Measurements from ENCODE around the gene HSPA4. TPM values are rescaled to one million over a fixed set of nuclear protein-coding genes. Genes with fewer than 3 reads are reported as not detected.
"Not testable (repeated sequence)": the region's sequence is repeated elsewhere in the genome, so short reads cannot be mapped to it uniquely, and the experiment has no call there.

The HSPA4 gene
- 94.4 TPM for total RNA-seq

DNA sequence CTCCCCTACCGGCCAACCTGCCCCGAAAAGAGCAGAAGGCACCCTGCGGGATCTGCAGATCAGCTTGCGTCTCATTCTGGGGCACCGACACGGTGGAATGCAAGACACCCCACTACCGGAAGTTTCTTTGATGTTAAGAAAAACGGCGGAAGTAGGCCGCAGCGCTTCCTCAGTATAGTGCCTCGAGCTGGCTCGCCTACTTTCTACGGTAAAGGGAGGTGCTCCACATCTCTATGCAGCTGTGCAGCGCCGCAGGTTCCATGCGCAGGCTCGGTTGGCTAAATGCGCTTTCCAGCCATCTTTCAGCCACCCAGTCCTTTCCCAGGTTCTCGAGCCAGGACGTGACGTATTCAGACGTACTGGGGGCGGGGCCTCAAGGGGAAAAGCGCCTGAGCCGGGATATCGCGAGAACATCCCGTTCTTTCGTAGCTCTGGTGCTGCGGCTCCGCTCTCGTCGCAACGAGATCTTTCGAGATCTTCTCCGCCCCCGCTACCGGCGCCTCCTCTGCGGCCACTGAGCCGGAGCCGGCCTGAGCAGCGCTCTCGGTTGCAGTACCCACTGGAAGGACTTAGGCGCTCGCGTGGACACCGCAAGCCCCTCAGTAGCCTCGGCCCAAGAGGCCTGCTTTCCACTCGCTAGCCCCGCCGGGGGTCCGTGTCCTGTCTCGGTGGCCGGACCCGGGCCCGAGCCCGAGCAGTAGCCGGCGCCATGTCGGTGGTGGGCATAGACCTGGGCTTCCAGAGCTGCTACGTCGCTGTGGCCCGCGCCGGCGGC lies at the start of gene HSPA4:
HSPA4 (plus strand) TSS at position 472 of the 775 bp plus-strand sequence; CDS start at position 710, 238 bp downstream.
- DNase-seq = peak; percentile 100

DNA sequence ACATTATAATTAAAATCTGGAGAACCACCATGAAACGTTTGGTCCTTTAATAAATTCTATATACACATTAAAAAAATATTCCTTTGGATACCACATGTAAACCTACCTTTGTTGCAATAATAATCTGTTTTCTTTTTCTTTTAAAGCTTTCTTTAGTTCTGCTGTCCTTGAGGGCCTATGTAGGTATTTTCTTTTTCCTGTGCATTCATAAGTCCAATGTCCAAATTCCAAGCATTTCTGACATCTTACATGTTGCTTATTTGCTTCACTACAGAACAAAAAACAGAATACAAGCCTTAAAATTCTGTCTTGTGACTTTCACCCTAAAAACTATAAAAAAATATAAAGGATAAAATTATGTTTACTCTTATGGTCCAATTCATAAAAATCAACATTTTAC lies 45.2 kb upstream of the HSPA4 start:
- no peak for DNase-seq

DNA sequence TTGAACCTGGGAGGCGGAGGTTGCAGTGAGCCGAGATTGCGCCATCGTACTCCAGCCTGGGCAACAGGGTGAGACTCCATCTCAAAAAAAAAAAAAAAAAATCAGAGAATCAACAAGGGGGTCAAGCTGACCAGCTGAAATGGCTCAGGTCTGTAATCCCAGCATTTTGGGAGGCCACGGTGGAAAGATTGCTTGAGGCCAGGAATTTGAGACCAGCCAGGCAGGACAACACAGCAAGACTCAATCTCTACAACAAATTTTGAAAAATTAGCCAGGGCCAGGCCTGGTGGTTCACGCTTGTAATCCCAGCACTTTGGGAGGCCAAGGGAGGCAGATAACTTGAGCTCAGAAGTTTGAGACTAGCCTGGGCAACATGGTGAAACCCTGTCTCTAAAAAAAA lies 43.4 kb upstream of the HSPA4 start:
- not testable (repeated sequence) for DNase-seq

DNA sequence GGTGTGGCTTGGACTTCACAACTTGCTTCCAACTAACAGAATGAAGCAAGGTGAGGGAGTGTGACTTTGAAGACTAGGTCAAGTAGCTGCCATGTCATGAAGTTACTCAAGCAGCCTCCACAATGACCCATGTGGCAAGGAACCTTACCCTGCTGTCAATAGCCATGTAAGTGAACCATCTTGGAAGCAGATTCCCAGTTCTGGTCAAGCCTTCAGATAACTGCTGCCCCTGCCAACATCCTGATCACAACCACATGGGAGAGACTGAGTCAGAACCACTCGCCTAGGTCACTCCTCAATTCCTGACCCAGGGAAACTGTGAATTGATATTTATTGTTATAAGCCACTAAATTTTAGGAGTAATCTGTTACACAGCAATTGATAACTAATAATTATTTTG lies 36.3 kb upstream of the HSPA4 start:
- DNase-seq = no peak

DNA sequence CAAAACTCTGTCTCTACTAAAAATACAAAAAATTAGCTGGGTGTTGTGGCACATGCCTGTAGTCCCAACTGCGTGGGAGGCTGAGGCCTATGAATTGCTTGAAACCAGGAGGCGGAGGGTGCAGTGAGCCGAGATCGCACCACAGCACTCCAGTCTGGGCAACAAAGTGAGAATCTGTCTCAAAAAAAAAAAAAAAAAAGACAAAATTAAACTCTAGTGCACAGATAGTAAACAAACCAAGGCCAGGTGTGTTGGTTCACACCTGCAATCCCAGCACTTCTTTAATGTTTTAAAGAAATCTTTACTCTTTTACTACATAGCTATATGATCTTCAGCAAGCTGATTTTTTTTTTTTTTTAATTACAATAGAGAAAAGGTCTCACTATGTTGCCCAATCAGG lies 33.8 kb upstream of the HSPA4 start:
- DNase-seq = no peak

DNA sequence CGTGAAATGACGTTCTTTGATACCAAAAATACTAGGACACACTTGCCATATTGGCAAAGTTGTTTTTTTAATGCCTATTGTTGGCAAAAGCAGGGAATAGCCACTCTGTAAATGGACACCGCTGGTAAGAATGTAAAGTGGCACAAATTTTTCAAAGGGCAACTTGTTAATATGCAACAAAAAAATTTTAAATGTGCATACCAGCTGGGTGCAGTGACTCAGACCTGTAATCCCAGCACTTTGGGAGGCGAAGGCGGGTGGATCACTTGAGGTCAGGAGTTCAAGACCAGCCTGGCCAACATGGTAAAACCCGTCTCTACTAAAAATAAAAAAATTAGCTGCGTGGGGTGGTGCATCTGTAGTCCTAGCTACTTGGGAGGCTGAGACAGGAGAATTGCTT lies 32.3 kb upstream of the HSPA4 start:
- not testable (repeated sequence) for DNase-seq

GRCh38 chr5:133025804-133026663 lies 25.8 kb upstream of the HSPA4 start, which contains the start of gene ZCCHC10:
Gene ZCCHC10, minus strand, starts transcription at chr5:133026549. Its CDS starts 12 bp downstream, at chr5:133026537.
- peak; percentile 99 for DNase-seq

DNA sequence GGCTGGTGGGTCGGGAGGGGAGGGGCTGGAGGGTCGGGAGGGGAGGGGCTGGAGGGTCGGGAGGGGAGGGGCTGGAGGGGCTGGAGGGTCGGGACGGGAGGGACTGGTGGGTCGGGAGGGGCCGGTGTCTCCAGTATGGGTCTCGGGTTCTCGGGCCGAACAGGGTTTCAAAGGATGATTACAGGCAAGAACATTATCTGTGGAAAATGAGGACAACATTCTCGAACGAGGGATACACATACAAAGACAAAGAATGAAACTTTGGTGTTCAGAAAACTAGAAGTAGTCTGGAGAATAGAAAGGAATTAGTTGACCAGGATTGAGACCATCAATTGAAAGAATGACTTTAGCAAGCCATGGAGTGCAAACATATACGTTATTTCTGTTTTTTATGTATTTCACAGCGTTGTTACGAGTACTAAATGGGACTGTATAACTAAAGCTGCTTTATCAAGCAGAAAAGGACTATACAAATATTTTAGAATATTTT lies 25.1 kb upstream of the HSPA4 start:
- no peak for DNase-seq

GRCh38 chr5:133029416-133029815 lies 22.4 kb upstream of the HSPA4 start:
- DNase-seq = no peak

- no peak for DNase-seq
Measured at GRCh38 chr5:133030343-133031005, 21.3 kb upstream of the HSPA4 start.

GRCh38 chr5:133032852-133033742 lies 18.7 kb upstream of the HSPA4 start:
- DNase-seq = no peak

DNA sequence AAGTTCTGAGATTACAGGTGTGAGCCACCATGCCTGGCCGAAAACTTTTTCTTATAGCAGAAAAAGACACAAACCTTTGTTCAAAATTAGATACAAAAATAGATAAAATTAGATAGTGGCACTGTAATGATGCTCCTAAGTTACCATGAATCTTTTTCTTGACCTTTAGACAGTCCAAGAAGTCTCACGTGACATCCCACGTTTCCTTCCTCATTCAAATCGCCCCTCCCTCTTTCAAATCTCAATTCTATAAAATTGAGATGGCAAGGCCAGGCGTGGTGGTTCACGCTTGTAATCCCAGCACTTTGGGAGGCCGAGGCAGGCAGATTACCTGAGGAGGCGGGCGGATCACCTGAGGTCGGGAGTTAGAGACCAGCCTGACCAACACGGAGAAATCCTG lies 17.7 kb upstream of the HSPA4 start:
- no peak for DNase-seq

GRCh38 chr5:133035224-133035623 lies 16.6 kb upstream of the HSPA4 start:
- no peak for DNase-seq

GRCh38 chr5:133036677-133037076 lies 15.1 kb upstream of the HSPA4 start:
- DNase-seq = not testable (repeated sequence)

DNA sequence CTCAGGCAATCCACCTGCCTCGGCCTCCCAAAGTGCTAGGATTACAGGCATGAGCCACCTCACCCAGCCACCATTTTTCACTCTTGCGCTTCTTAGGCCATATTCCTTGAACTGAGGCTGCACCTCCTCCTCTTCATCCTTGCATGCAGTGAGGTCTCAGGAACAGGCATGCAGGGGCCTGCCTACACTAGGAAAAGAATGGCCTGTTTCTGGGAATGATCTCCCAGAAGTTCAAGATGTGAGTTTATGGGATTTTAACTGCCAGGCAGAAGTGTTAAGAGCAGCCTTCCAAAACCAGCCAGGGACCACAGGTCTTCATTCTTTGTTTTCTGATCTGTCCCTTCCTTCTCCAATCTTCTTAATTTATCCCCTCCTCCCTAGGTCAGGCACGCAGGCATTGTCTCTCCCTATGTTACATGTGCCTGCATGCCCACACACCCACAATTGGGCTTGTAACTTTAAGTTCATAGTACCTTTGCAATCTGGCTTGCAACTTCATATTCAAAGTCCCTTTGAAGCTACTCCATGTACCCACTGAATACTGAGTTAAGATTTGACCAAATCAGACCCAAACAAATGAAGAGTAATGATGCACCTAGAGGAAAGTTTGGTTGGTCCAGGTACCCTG lies 10.5 kb upstream of the HSPA4 start:
- no peak for DNase-seq

DNA sequence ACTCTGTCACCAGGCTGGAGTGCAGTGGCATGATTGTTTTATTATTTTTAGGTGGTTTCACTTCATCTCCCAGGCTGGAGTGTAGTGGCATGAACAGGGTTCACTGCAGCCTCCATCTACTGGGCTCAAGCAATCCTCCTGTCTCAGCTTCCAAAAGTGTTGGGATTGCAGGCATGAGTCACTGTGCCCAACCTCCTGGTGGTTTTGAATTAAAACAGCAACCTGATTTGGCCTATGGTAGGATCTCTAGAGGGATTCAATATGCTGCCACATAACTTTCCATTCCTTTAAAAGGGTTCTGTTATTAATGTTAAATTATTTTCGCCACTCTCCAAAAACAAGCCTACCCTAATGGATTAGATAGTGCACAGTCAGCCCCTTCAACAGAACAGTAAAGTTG lies 9.9 kb upstream of the HSPA4 start:
- DNase-seq = no peak

GRCh38 chr5:133046560-133046959 lies 5.3 kb upstream of the HSPA4 start:
- DNase-seq = not testable (repeated sequence)

DNA sequence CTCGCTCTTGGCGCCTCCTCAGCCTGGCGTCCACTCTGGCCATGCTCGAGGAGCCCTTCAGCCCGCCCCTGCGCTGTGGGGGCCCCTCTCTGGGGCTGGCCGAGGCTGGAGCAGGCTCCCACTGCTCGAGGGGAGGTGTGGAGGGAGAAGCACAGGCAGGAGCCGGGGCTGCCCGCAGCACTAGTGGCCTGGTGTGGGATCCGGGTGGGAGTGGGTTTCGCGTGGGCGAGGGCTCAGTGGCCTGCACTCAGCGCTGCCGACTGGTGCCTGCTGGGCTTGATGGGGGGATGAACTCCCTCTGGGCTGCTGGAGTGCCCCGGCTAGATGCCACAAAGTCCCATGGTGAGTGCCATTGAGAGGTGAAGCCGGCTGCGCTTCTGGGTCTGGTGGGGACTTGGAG lies 4.4 kb upstream of the HSPA4 start:
- DNase-seq = no peak

- DNase-seq = peak; percentile 37
Measured at GRCh38 chr5:133048993-133049725, 2.7 kb upstream of the HSPA4 start.

GRCh38 chr5:133049726-133050048 lies 2.1 kb upstream of the HSPA4 start:
- DNase-seq = no peak
